NCI-H2227 treated with DMSO at 0.1 percent for 48 hours (cell line): ENCODE measurements around the gene SEL1L3.

Source experiments
- DNase-seq: peaks from one replicate; lab custom pipeline; 2025; lab: John Stamatoyannopoulos, UW

The SEL1L3 gene

GRCh38 chr4:25788703-25789238, 74.0 kb downstream of the SEL1L3 start:
- DNase-seq = no peak

- DNase-seq = no peak
Measured at GRCh38 chr4:25786497-25787065, 76.2 kb downstream of the SEL1L3 start.

- no peak for DNase-seq
Measured at GRCh38 chr4:25783943-25784342, 78.8 kb downstream of the SEL1L3 start.

GRCh38 chr4:25783126-25783525, 79.7 kb downstream of the SEL1L3 start:
- no peak for DNase-seq

- no peak for DNase-seq
Measured at GRCh38 chr4:25782482-25782881, 80.3 kb downstream of the SEL1L3 start.

- no peak for DNase-seq
Measured at GRCh38 chr4:25779021-25779420, 83.8 kb downstream of the SEL1L3 start.

GRCh38 chr4:25776795-25777194, 86.0 kb downstream of the SEL1L3 start:
- no peak for DNase-seq

GRCh38 chr4:25775166-25775565, 87.6 kb downstream of the SEL1L3 start:
- no peak for DNase-seq

- DNase-seq = no peak
Measured at GRCh38 chr4:25773358-25773757, 89.4 kb downstream of the SEL1L3 start.

- DNase-seq = no peak
Measured at GRCh38 chr4:25771672-25772071, 91.1 kb downstream of the SEL1L3 start.

- no peak for DNase-seq
Measured at GRCh38 chr4:25770847-25771246, 91.9 kb downstream of the SEL1L3 start.

- DNase-seq = peak; percentile 9
Measured at GRCh38 chr4:25769251-25769650, 93.5 kb downstream of the SEL1L3 start.

GRCh38 chr4:25767877-25768725, 94.7 kb downstream of the SEL1L3 start:
- DNase-seq = peak; percentile 41

GRCh38 chr4:25760518-25761157, 102.2 kb downstream of the SEL1L3 start:
- DNase-seq = no peak

- no peak for DNase-seq
Measured at GRCh38 chr4:25760048-25760447, 102.7 kb downstream of the SEL1L3 start.

- no peak for DNase-seq
Measured at GRCh38 chr4:25759101-25759500, 103.7 kb downstream of the SEL1L3 start.

- no peak for DNase-seq
Measured at GRCh38 chr4:25757452-25757851, 105.3 kb downstream of the SEL1L3 start.

- DNase-seq = peak; percentile 51
Measured at GRCh38 chr4:25756503-25756902, 106.3 kb downstream of the SEL1L3 start.

- no peak for DNase-seq
Measured at GRCh38 chr4:25755911-25756310, 106.9 kb downstream of the SEL1L3 start.

- DNase-seq = no peak
Measured at GRCh38 chr4:25753239-25753638, 109.5 kb downstream of the SEL1L3 start.

GRCh38 chr4:25750874-25751273, 111.9 kb downstream of the SEL1L3 start:
- DNase-seq = no peak

GRCh38 chr4:25749150-25749794, 113.5 kb downstream of the SEL1L3 start:
- DNase-seq = no peak
